ENCODE data around the gene TRMT2A.

The TRMT2A gene

GRCh38 chr22:20116376-20116950 is 563 bp downstream of the TRMT2A start:
- ATAC-seq = peak; percentile 5

GRCh38 chr22:20115691-20116375 is 1.2 kb downstream of the TRMT2A start, which contains the start of gene RANBP1:
TSS of gene RANBP1 (plus strand) at chr22:20116104. CDS start at chr22:20116185, 81 bp downstream.
- no peak for TF ChIP-seq PPARA (CRISPR knock-in tag; IDR thresholded peaks at IDR 0.05; ENCODE audit: borderline replicate concordance)
- TF ChIP-seq BACH2 (CRISPR knock-in tag; IDR thresholded peaks at IDR 0.05; ENCODE audit: borderline replicate concordance) = no peak
- no peak for TF ChIP-seq GLIS3 (CRISPR knock-in tag; IDR thresholded peaks at IDR 0.05)
- TF ChIP-seq RARB (CRISPR knock-in tag; IDR thresholded peaks at IDR 0.05) = no peak
- no peak for TF ChIP-seq ZFP30 (CRISPR knock-in tag; IDR thresholded peaks at IDR 0.05)
- TF ChIP-seq CSRNP3 (CRISPR knock-in tag; IDR thresholded peaks at IDR 0.05) = no peak
- no peak for TF ChIP-seq OSR1 (CRISPR knock-in tag; IDR thresholded peaks at IDR 0.05)
- no peak for TF ChIP-seq ZNF565 (CRISPR knock-in tag; conservative IDR thresholded peaks at IDR 0.05; ENCODE audit: low read depth)
- TF ChIP-seq SNAI2 (CRISPR knock-in tag; IDR thresholded peaks at IDR 0.05) = no peak
- no peak for TF ChIP-seq ISL1 (CRISPR knock-in tag; IDR thresholded peaks at IDR 0.05)
- ATAC-seq = no peak

More at GRCh38 chr22:20116376-20116950, 563 bp downstream of the TRMT2A start:
- TF ChIP-seq OSR1 (CRISPR knock-in tag; IDR thresholded peaks at IDR 0.05) = no peak
- TF ChIP-seq TOX (CRISPR knock-in tag; IDR thresholded peaks at IDR 0.05; ENCODE audit: borderline replicate concordance) = no peak
- no peak for TF ChIP-seq CSDC2 (CRISPR knock-in tag; IDR thresholded peaks at IDR 0.05)
- TF ChIP-seq PPARA (CRISPR knock-in tag; IDR thresholded peaks at IDR 0.05; ENCODE audit: borderline replicate concordance) = no peak
- TF ChIP-seq ISL1 (CRISPR knock-in tag; IDR thresholded peaks at IDR 0.05) = no peak
- TF ChIP-seq POU6F1 (CRISPR knock-in tag; IDR thresholded peaks at IDR 0.05; ENCODE audit: borderline replicate concordance, low read depth) = no peak
- TF ChIP-seq PATZ1 (CRISPR knock-in tag; IDR thresholded peaks at IDR 0.05; ENCODE audit: borderline replicate concordance) = no peak
- TF ChIP-seq TCF4 (CRISPR knock-in tag; IDR thresholded peaks at IDR 0.05; ENCODE audit: borderline replicate concordance) = no peak

- ATAC-seq = no peak
- no peak for TF ChIP-seq ZFP3 (CRISPR knock-in tag; IDR thresholded peaks at IDR 0.05)
- no peak for TF ChIP-seq RARB (CRISPR knock-in tag; IDR thresholded peaks at IDR 0.05)
- TF ChIP-seq GLIS3 (CRISPR knock-in tag; IDR thresholded peaks at IDR 0.05) = no peak
- no peak for TF ChIP-seq TOX (CRISPR knock-in tag; IDR thresholded peaks at IDR 0.05; ENCODE audit: borderline replicate concordance)
- no peak for TF ChIP-seq ZNF8 (CRISPR knock-in tag; IDR thresholded peaks at IDR 0.05)
- TF ChIP-seq ISL1 (CRISPR knock-in tag; IDR thresholded peaks at IDR 0.05) = no peak
These were observed 2.2 kb downstream of the TRMT2A start for GRCh38 chr22:20114506-20115475.

- ATAC-seq = no peak
- TF ChIP-seq TCF4 (CRISPR knock-in tag; IDR thresholded peaks at IDR 0.05; ENCODE audit: borderline replicate concordance) (no peak), ISL1 (CRISPR knock-in tag; IDR thresholded peaks at IDR 0.05) (no peak), CREB5 (CRISPR knock-in tag; IDR thresholded peaks at IDR 0.05; ENCODE audit: low read depth) (no peak), BACH2 (CRISPR knock-in tag; IDR thresholded peaks at IDR 0.05; ENCODE audit: borderline replicate concordance) (no peak), SNAI2 (CRISPR knock-in tag; IDR thresholded peaks at IDR 0.05) (no peak)
These were observed 3.3 kb downstream of the TRMT2A start for GRCh38 chr22:20113551-20114310.
